OCI-LY7 (cell line): ENCODE results near the gene ITGB4. TPM values are rescaled to one million over a fixed set of nuclear protein-coding genes. Genes with fewer than 3 reads are reported as not detected.

Experiments used
- BruUV-seq: library from RNA; stranded (reverse); fragments of 400-500 nt; replicated peaks from 2 replicates; lab custom pipeline; 2021; lab: Mats Ljungman, UMichigan
- CTCF ChIA-PET: fragments of 300-600 bp; sonication (Branson Sonifier 250); formaldehyde crosslinking; loops from one replicate; lab custom pipeline; 2022; ENCODE audit warnings: antibody characterized with exemption; ENCODE audit not compliant: unreplicated experiment; lab: Charles Lee
- POLR2A ChIA-PET: fragments of 300-600 bp; sonication (Branson Sonifier 250); formaldehyde crosslinking; loops from one replicate; lab custom pipeline; 2022; ENCODE audit warnings: antibody characterized with exemption; lab: Charles Lee
- DNase-seq: peaks from one replicate; pipeline ENCODE4 v3.0.0-alpha.2; 2015; ENCODE audit warnings: low spot score
- H2AFZ ChIP-seq: fragments of 200-600 bp; sonication (generic), shearing (Covaris generic); 2 replicates; pipeline ENCODE4 v1.6.1; 2014; ENCODE audit warnings: mild to moderate bottlenecking, antibody characterized with exemption, low read length, moderate library complexity
- H3K27ac ChIP-seq: fragments of 200-600 bp; sonication (generic); 2 replicates; pipeline ENCODE4 v1.5.1; 2014; ENCODE audit warnings: mixed run types, low read depth, mild to moderate bottlenecking, moderate library complexity, low read length, inconsistent platforms; ENCODE audit not compliant: poor library complexity, severe bottlenecking
- H3K36me3 ChIP-seq: fragments of 200-600 bp; sonication (generic); 2 replicates; pipeline ENCODE4 v1.6.1; 2014; ENCODE audit warnings: mild to moderate bottlenecking, antibody characterized with exemption, low read length, moderate library complexity, mixed read lengths; ENCODE audit not compliant: insufficient read depth
- H3K4me1 ChIP-seq: fragments of 200-600 bp; sonication (generic); 2 replicates; pipeline ENCODE4 v1.5.1; 2014; ENCODE audit warnings: mild to moderate bottlenecking, low read length; ENCODE audit not compliant: insufficient read depth, poor library complexity, severe bottlenecking
- H3K4me2 ChIP-seq: fragments of 200-600 bp; sonication (generic); 2 replicates; pipeline ENCODE4 v1.6.1; 2014; ENCODE audit warnings: mild to moderate bottlenecking, low read length
- H3K4me3 ChIP-seq: fragments of 200-600 bp; sonication (generic); 2 replicates; pipeline ENCODE4 v1.5.1; 2014; ENCODE audit warnings: mild to moderate bottlenecking, low read depth, low read length; ENCODE audit not compliant: poor library complexity, severe bottlenecking
- H3K79me2 ChIP-seq: fragments of 200-600 bp; sonication (generic); 2 replicates; pipeline ENCODE4 v1.6.1; 2016; ENCODE audit warnings: low read depth, mild to moderate bottlenecking, low read length, moderate library complexity, mixed read lengths; ENCODE audit not compliant: insufficient read depth
- H3K9me2 ChIP-seq: fragments of 200-600 bp; sonication (generic); 2 replicates; pipeline ENCODE4 v1.6.1; 2016; ENCODE audit warnings: mild to moderate bottlenecking, low read length, mixed read lengths; ENCODE audit not compliant: insufficient read depth
- H3K9me3 ChIP-seq: fragments of 200-600 bp; sonication (generic); 2 replicates; pipeline ENCODE4 v1.6.1; 2014; ENCODE audit warnings: mild to moderate bottlenecking, mixed run types, low read length, mixed read lengths
- H4K20me1 ChIP-seq: fragments of 200-600 bp; sonication (generic); 2 replicates; pipeline ENCODE4 v1.6.1; 2014; ENCODE audit warnings: mild to moderate bottlenecking, antibody characterized with exemption, low read length, moderate library complexity, mixed read lengths; ENCODE audit not compliant: insufficient read depth
- CTCF ChIP-seq: fragments of 200-600 bp; sonication (generic); conservative IDR thresholded peaks from 2 replicates; pipeline ENCODE4 v1.5.1; 2014; ENCODE audit warnings: mild to moderate bottlenecking, antibody characterized with exemption, low read length, moderate library complexity, mixed read lengths
- EZH2phosphoT487 ChIP-seq: fragments of 200-600 bp; sonication (generic); IDR thresholded peaks from 2 replicates; pipeline ENCODE4 v1.6.1; 2018; ENCODE audit warnings: low read depth, borderline replicate concordance, mild to moderate bottlenecking, mixed run types, antibody characterized with exemption, low read length, moderate library complexity, mixed read lengths
- intact Hi-C: fragments of 100-400 bp; cut with micrococcal nuclease; formaldehyde crosslinking; loops from one replicate; pipeline ENCODE4 v1.10.0; 2022; ENCODE audit not compliant: unreplicated experiment
- total RNA-seq, 2 experiments: library from RNA; depleted of rRNA in 1 of 2; stranded (reverse); fragments of >200 nt in 1 of 2; shearing (Covaris generic) in 1 of 2; gene quantifications; 2 replicates each; pipeline ENCODE4 v1.2.3, GENCODE V29; 2014 to 2022

Gene ITGB4
- total RNA-seq, 2 experiments from 2014 or later: 0.66 to 3.9 TPM

DNA sequence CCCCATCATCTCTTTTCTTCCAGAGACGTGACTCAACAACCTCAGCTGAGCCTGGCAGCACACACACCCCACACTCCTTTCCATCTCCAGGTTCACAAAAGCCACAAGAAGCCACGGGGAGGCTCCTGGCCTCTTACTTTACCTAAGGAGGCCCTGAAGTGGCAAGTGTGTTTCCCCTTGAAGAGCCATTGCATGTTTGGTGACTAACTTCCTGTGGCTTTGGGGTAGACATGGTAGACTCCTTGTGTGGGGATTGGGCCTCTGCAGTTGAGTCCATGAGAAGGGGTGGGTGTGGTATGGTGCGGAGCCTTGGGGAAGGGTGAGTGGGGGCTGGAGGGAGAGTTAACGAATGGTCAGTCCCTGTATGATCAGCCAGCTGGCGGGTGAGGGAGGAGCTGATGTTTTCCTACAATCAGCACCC lies 29.9 kb upstream of the ITGB4 start:
- Histone ChIP-seq H2AFZ (no peak overlapping the region), H3K9me3 (no peaks in the 10 kb centered on the region), H3K27ac (peak overlapping the region; percentile 97), H3K79me2 (peaks cover 54% of the 10 kb centered on the region), H3K4me2 (no peak overlapping the region), H3K36me3 (peaks cover 87% of the 10 kb centered on the region), H3K9me2 (no peaks in the 10 kb centered on the region), H3K4me3 (no peak overlapping the region), H3K4me1 (peaks cover 54% of the 10 kb centered on the region), H4K20me1 (no peaks in the 10 kb centered on the region)
- ChIA-PET POLR2A (no interaction called here), CTCF (interaction anchor here (1.3 kb wide), 1 partner anchor 12 kb away, joined by 3 read pairs; no protein-coding TSS in a partner anchor)
- BruUV-seq: no TSS peak
- DNase-seq: no peak
- intact Hi-C loops: no loop called here
- no peak for TF ChIP-seq EZH2phosphoT487

DNA sequence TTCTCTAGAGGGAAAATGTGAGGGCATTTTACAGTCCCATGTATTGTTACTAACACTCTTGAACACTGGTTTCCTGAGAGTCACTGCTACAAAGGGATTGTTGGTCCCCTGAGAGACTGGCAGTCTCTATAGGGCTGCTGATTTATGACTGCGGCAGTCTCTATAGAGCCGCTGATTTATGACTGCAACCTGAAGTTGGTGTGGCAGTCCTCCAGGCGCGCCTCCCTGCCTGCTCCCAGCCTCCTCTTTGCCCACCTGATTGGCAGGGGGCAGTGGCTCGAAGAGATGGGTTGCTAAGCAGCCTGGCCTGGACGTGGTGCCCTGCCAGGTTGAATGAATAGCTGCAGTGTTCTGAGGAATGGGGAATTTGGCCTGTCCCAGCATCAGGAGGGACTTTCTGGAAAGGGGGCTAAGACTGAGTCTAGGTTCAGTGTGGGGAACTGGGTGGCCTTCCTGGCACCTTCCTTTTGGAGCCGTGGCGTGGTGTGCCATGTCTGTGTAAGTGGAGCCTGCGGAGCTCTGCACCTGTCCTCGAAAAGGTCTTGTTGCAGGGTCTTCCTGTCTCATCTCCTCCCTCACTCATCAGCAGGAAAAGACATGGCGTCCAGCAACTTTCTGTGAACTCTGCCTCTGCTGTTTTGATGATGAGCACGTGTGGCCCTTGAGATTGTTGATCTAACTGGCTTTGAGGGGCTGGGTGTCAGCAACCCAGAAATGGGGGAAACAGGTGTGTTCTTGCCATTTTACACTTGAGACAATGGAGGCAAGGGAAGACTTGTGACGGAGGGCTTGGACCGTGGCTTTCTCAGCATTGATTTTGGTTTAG lies 29.2 kb upstream of the ITGB4 start:
- intact Hi-C loops: no loop called here

More for the DNA sequence above, 29.2 kb upstream of the ITGB4 start:
- no peaks in the 10 kb centered on the region for H3K9me3 ChIP-seq
- no peak overlapping the region for H3K27ac ChIP-seq
- TF ChIP-seq EZH2phosphoT487 (no peak), CTCF (no peak)
- peaks cover 87% of the 10 kb centered on the region for H3K36me3 ChIP-seq
- no peak overlapping the region for H3K4me2 ChIP-seq
- POLR2A ChIA-PET: interaction anchor here (0.6 to 1.5 kb wide), 2 partner anchors 18 to 24 kb away, joined by 4 to 5 read pairs; no protein-coding TSS in a partner anchor
- CTCF ChIA-PET: interaction anchor here (0.5 kb wide), 1 partner anchor 21 kb away, joined by 5 read pairs; no protein-coding TSS in a partner anchor
- H2AFZ ChIP-seq: no peak overlapping the region
- peaks cover 48% of the 10 kb centered on the region for H3K4me1 ChIP-seq
- BruUV-seq: no TSS peak
- no peaks in the 10 kb centered on the region for H3K9me2 ChIP-seq
- H4K20me1 ChIP-seq: no peaks in the 10 kb centered on the region
- peaks cover 47% of the 10 kb centered on the region for H3K79me2 ChIP-seq
- no peak overlapping the region for H3K4me3 ChIP-seq
- no peak for DNase-seq
